HG03064 (cell line): ENCODE data around the gene NCOA6.
"Not testable (repeated sequence)": the region's sequence is repeated elsewhere in the genome, so short reads cannot be mapped to it uniquely, and the experiment has no call there.

Experiments
- ATAC-seq: cut with Tn5 transposase; IDR thresholded peaks from one replicate; pipeline ENCODE4 v1.9.1; 2021; ENCODE audit warnings: low read depth; ENCODE audit not compliant: unreplicated experiment

NCOA6 gene

DNA sequence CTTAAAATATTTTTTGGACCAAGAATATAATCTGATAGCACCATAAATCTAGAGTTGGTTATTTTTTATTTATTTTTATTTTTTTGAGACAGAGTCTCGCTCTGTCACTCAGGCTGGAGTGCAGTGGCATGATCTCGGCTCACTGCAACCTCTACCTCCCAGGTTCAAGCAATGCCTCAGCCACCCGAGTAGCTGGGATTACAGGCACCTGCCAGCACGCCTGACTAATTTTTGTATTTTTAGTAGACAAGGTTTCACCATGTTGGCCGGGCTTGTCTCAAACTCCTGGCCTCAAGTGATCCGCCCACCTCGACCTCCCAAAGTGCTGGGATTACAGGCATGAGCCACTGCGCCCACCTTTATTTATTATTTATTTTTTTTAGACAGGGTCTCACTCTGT lies 45.2 kb downstream of the NCOA6 start:
- ATAC-seq, result not testable (repeated sequence)

- no peak for ATAC-seq
Observed at GRCh38 chr20:34776177-34776576, 49.3 kb downstream of the NCOA6 start.

- ATAC-seq, result no peak
Observed at GRCh38 chr20:34774886-34775285, 50.6 kb downstream of the NCOA6 start.

DNA sequence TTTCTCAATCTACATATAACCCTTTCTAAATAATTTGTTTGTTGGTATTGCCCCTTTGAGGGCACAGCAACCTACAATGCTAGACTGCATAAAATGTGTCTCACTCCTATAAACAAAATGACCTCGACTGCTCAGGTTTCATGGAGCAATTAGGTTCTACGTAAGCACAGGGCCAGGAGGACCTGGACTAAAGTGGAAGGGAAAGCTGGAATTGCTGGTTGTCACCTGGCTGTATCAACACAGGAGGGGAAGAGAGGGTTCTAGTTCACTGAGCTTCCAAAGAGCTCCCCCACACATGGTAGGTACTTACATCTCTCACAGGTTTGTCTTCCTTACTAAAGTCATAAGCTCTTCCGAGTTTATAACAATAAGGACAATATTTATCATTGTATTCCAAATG lies 51.0 kb downstream of the NCOA6 start:
- no peak for ATAC-seq

DNA sequence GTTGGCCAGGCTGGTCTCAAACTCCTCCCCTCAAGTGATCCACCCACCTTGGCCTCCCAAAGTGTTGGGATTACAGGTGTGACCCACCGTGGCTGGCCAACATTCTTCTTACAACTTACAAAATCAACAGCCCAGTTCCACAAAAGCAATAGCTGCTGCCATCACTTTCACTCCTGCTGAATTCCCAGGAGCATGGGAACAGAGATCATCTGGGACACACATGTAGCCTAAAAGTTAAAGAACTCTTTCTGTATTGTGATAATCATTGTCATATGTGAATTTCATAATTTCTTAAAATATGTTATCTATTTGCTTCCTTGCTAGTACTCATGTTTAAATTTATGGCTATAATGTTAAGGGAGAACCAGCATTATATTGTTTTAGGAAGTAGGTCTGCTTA lies 51.7 kb downstream of the NCOA6 start:
- no peak for ATAC-seq

DNA sequence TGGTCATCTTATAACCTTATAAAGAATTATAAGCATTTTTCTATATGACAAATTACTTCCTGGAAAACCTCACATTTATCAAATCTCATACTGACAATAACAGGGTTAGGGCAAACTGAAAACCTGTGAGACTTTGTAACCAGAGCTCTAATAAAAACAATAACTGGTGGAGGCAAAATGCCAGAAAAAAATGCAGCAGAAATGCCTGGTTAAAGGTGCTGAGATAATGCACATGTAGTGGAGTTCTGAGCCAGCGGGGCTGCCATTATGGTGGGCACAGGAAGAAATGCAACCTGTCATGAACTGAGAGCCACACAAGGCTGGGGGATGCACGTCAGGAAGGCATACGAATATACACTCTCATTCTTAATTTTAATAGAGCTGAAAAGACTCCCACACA lies 53.0 kb downstream of the NCOA6 start:
- ATAC-seq, result no peak

DNA sequence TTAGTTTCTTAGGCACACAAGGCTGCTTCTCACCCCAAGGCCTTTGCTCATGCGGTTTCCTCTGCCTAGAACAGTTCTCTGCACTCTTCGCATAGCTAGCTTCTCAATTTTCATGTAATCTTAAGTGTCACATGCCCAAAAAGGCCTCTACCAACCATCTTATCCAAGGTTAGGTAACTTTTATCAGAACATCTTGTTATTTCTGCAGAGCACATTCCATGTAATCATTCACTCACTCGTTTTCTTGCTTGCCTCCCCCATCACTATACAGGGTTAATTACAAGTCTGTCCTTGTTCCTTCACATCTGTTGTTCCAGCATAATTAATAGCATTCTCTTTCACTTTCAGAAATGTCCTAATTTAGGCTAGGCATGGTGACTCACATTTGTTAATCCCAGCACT lies 53.8 kb downstream of the NCOA6 start:
- ATAC-seq, result no peak

GRCh38 chr20:34768096-34768495 lies 57.4 kb downstream of the NCOA6 start:
- ATAC-seq, result no peak

DNA sequence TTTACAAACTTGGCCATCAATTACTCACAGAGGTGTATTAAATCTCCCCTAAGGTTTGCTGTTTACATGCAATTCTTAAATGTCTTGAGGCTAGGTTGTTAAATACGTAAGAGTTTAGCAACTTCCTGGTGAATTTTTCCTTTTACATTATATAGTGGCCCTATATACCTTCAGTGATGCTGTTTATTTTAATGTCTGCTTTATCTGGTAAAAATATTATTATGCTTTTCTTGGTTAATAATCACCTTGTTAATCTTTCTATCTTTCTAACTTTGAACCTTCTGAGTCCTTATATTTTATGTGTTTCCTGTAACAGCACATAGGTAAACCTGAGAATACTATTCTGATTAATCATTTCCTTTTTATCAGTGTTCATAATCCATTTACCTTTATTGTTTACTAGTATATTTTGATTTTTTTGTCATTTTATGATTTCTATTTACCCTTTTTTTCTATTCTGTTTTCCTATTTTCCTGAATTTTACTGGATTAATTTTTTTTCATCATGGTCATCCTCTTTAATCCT lies 63.4 kb downstream of the NCOA6 start:
- no peak for ATAC-seq

DNA sequence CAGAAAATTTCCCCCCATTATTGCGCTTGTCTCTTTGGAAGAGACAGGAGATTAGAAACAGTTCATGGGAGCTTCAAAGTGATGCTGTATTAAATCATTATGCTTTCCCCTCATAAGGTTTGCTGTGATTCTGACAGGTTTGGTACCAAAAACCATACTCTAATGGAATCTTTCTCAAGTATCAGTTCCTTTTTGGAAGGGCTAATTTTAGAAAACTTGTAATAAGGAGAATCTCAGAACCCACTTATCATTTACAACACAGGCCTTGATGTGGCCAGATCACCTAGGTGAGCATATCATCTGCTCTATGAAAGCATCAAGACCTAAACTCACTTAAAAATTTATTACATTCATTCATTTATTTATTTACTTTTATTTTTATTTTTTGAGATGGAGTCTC lies 70.1 kb downstream of the NCOA6 start:
- no peak for ATAC-seq

DNA sequence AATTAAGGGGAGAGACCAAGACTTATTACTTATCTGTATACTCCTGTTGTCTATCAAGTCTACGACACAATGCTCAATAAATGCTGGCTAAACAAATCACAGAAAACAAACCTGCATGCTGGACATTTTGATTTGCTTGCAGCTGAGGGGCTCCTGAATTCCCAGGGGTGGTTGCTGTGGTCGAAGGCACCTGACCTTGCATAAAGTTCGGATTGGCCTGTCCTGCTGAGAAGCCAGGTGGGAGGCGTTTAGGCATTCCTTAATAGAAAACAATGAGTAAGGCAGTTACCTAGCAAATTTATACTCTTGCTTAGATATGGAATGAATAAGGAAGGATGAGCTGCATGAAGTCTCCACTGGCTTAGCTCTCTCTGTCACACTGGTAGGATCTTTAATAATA lies 70.8 kb downstream of the NCOA6 start:
- ATAC-seq, result no peak

DNA sequence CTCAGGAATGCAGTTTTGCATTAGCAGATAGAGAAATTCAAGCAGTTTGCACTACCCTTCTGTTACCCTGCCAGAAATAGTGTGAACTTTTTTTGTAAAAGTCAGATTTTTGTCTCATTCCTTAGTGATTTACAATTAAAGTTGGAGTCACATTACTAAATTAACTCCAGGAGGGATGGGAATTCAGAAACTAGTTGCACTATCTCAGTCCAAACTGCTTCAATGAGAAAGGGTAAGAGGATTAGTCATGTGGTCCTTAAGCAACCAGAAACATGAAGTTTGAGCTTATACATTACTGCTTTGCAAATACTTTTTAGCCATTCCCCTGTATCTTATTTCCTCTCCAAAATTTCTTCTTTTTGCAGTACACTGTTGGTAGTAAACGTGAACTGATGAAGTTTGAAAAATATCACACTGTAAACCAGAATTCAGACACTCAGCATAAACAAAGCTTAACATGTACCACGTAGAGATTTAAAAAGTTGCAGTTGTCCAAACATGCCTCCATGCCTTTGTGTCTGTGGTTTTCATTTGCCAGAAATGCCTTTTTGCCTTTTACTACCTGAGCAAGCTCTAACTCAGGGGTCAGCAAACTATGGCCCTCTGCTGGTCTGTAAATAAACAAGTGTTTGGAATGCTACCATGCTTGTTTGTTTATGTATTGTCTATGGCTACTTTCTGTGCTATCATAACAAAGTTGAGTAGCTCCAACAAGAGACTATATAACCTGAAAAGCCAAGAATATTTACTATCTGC lies 71.6 kb downstream of the NCOA6 start:
- no peak for ATAC-seq

GRCh38 chr20:34751453-34751852 lies 74.0 kb downstream of the NCOA6 start:
- ATAC-seq, result no peak

DNA sequence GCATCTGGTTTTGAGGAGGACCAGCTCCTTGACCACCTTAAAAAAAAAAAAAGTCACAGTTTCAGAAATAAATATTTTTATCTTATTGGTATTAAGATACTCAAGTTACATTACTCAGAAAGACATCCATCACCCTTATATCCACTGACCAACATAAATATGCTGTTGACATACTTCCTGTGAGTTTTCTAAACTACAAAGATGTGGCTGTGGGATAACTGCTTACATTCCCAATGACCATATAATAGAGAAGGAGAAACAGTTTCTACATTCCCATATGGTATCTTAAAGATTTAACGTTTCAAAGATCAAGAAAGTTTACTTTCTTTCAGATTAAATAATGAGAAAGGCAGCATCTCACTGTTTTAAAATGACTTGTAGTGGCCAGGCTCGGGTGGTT lies 75.0 kb downstream of the NCOA6 start:
- ATAC-seq, result no peak

DNA sequence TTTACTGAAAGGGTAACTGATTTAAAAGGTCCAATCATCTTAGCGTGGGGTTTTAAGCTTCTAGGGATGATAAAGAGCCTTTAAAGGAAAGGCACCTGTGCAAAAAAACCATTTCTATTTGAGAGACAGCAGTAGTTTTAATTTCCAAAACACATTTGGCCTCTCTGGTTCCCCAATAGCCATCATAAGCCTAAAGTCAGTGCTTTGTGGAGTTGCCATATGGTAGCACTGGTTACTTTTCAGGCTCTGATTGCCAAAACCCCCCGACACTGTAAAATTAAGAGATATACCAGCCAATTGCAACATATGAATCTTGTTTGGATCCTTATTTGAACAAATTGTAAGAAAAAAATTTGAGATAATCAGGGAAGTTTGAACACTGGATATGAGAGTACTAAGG lies 76.7 kb downstream of the NCOA6 start:
- ATAC-seq, result no peak

- ATAC-seq, result no peak
Observed at GRCh38 chr20:34747479-34747878, 78.0 kb downstream of the NCOA6 start.

GRCh38 chr20:34746674-34747073 lies 78.8 kb downstream of the NCOA6 start:
- no peak for ATAC-seq

GRCh38 chr20:34744847-34745246 lies 80.6 kb downstream of the NCOA6 start:
- no peak for ATAC-seq

DNA sequence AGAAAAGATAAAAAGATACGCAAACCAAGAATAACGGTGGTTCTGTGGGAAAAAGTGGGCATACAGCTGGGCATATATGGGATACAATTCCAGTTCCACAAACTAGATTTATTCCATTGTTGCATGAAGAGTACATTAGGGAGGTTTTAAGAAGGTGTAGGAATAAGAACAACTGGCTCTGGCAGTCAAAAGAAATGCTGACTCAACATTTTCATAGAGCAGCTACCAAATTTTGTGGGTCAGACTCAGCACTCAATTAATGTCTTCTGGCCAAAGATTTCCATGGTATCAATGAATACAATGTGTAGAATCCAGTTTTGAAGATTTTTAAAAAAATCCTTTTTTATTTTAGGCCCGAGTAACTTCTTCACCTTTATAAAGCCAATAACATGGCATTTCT lies 81.1 kb downstream of the NCOA6 start:
- no peak for ATAC-seq

DNA sequence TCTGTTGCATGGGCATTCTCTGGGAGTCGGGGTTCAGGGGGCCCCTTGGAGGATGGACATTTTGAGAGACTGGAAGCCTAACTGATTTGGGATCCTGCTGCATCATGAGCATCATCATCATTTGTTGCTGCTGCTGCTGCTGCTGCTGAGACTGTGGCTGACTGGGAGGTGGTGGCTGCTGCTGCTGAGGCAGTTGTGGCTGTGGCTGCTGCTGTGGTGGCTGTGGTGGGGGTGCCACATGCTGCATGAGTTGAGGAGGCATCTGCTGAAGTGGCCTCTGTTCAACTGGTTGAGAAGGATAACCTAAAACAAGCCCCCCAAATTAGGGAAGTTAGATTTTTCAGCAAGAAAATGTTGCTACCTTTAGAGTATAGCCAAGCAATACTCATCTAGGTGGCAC lies 82.4 kb downstream of the NCOA6 start:
- ATAC-seq, result no peak

DNA sequence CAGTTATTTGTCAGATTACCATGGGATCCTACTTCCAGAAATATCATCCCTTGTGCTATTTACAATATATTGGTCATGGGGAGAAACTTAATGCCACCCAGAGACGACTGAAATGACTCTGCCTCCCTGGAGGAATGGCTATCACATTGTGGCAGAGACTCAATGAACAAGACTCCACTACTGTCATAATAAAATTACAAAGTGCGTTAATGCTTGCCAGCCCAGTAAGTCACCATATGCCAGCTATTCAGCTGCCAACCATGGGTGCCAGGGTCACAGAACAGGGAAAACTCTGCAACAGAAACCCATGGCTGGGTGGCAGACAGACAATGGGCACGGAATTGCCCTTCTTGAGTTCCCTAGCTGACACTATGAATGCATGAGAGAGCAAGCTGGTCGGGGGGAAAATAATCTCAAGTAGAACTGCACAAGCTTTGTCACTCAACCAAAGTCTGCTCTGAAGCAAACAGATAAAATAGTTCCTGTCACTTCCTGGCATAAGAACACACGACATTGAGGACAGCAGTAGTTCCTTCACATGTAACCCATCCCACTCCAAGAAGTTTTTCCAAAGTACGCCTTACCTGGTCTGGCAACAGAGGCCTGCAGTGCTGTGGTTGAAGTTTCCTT lies 89.2 kb downstream of the NCOA6 start:
- ATAC-seq, result no peak

GRCh38 chr20:34732523-34732922 lies 92.9 kb downstream of the NCOA6 start:
- no peak for ATAC-seq
